NCI-H1092 (cell line): ENCODE measurements around the gene COL27A1.
"Not testable (repeated sequence)": the region's sequence is repeated elsewhere in the genome, so short reads cannot be mapped to it uniquely, and the experiment has no call there.

ENCODE experiments used
- DNase-seq: peaks from one replicate; lab custom pipeline; 2025; lab: John Stamatoyannopoulos, UW

The COL27A1 gene

DNA sequence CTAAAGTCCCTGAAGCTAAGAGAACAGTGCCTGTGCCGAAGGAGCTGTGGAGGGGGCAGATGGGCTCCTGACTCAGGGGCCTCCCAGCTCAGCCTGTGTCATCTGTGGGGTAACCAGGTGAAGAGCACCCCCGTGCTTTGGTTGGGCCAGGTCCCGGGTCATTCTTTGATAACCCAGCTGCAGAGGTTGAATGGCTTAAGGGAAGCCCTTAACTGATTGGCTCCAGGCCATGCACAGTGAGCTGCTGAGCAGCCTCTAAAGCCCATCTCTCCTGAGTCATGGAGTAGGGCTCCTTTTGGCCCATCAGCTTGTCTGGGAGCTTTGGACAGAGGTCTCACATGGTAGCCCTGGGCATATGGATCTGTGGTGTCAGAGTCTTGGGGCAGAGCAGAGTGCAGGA is 28.7 kb downstream of the COL27A1 start:
- no peak for DNase-seq

DNA sequence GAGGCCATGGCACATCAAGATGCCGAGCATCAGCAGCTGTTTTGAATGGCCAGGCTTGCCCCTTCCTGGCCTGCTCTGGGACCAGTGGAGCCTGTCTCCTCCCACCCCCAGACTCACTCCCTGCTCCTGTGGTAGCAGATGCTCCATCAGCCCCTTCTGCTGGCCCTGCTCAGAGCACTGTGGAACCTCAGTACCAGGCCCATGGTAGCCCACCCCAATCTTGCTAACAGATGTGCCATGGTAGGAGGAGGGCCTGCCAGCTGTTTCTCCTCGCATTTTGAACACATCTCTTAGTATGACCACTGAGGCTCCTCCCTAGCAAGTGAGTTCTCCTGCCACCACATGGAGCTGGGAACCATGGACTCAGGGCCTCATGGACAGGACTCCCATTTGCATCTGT is 29.5 kb downstream of the COL27A1 start:
- DNase-seq, result no peak

DNA sequence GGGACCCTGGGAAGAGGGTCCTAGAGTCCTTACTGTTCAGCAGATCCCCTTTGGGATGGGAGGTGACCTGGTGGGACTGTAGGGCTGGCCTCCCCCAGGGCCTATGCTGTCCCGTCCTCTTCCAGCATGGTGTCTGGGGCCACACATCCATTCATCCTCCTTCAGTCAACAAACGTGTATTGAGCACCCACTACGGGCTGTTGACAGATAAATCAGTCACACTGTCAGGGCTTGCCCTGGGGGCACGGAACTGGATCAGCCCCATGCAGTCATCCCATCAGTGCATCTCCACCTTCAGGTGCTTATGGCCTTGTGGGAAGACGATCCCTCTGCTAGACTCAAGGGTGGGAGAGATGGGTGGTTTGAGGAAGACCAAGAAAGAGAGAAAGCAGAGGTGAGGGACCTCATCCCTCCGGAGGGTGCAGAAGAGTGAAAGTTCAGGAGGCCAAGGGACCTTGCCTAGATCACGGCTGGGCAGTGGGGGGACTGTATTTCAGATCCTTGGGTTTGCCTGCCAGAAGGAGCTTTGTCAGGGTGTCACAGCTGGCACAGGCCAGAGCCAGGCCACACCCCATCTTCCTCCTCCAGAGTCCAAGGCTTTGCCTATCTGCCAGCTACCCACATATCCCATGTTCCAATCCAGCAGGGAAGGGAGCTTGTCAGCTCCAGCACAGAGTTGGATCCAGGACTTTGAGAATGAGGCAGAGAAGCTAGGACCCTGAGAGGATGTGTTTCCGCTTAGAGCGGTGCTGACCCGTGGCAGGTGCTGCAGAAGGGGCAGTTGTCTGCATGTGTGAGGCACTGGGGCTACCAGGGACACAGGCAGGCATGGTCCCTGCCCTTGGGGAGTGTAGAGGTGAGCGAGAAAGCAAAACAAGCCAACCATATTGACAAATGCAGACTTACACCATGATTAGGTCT is 30.5 kb downstream of the COL27A1 start:
- DNase-seq, result no peak

DNA sequence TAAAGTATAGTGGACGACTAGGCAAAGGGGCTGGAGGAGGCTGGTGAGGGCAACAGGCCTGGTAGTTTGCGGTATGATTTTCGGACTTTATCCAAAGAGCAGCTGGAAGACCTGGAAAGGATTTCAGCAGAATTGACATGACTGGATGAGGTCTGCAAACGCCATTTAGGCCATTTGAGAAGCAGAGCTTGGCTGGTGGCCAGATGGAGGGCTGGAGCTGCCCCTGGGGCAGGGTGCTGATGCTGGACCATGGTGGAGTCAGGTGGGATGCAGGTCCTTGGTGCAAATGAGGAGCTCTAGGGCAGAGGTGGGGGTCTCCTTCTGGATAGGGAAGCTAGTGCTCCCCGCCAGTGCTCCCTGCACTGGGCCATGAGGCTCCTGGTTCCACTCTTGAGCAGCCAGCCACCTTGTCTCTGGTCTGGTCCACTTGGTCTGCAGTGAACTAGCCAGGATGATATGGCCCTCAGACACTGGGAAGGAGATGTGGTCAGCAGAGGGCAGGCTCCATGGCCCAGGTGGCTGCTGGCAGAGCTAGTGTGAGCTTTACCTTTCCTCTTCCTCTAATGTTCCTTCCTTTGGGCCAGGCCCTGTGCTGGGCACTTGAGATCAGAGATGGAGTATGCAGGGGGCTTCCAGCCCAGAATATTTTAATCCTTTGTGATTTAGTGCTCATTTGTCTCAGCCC is 31.4 kb downstream of the COL27A1 start:
- DNase-seq, result no peak

DNA sequence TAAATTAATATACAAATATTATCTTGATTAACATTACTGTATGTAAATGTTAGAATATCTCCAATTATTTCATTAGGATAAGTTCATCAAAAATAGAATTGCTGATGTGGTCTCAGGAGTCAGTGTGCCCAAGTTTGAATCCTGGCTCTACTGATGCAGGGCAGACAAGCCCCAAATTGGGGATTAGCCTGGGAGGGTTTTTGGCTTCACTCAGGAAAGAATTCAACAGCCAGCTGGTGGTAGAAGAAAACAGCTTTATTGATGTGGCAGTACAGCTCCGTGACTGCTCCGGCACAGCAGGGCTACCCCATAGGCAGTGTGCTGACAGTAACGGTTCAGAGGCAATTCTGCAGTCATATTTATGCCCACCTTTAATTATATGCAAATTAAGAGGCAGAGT is 32.5 kb downstream of the COL27A1 start:
- no peak for DNase-seq

DNA sequence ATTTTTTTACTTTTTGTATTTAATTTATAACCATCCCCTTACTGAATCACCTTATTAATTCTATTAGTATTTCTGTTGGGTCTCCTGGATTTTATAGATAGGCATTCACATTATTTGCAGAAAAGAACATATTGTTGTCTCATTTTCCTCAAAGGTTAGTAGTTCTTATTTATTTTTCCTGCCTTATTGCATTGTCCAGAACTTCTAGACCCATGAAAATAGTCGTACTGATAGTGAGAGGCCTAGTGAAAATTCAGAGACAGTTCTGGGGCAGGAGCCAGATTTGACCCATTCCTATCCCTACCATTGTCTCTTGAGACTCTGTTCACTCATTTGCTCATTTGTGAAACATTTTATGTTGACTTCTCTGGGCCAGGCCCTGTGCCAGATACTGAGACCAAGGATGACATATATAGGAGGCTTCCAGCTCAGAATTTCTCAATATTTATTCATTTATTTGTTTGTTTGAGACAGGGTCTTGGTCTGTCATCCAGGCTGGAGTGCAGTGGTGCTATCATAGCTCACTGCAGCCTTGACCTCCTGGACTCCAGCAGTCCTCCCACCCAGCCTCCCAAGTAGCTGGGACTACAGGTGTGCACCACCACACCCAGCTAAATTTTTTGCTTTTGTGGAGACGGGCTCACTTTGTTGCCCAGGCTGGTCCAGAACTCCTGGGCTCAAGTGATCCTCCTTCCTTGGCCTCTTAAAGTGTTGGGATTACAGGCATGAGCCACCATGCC is 34.7 kb downstream of the COL27A1 start:
- no peak for DNase-seq

DNA sequence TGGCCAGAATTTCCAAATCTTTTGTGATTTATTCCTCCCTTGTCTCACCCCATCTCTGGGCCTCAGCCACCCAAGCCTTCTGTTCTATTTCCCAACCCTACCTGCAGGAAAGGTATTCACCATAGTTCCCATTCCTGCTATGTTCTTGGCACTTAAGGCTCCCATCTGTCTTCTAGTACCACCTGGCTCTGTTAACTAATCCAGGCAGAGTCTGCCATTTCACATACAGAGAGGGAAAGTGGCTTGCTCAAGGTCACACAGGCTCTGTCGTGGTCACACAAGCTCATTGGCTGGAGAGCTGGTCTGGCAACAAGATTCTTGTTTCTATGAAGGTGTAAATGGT is 35.2 kb downstream of the COL27A1 start:
- DNase-seq, result no peak

DNA sequence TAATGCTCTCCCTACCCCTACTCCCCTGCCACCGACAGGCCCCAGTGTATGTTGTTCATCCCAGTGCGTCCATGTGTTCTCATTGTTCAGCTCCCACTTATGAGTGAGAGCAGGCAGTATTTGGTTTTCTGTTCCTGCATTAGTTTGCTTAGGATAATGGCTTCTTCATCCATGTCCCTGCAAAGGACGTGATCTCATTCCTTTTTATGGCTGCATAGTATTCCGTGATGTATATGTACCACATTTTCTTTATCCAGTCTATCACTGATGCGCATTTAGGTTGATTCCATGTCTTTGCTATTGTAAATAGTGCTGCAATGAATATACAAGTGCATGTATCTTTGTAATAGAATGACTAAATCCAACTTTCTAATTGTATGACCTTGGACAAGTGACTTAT is 36.1 kb downstream of the COL27A1 start:
- not testable (repeated sequence) for DNase-seq

DNA sequence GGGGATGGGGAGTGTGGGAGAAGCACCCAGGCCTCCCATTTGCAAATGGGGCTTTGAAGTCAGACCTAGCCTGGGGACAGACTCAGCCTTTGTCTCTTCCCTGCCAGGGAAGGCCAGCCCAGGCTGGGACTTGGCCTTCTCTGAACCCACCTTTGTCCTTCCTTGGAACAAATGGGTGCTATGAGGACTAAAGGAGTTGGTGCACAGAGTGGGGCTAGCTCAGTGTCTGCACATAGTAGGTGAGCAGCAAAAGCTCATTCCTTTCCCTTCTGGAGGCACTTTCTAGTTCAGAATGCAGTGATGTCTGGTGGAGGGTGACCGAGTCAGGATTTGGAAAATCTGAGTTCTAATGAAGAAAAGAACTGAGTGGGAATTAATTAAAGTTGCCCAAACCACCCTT is 37.2 kb downstream of the COL27A1 start:
- no peak for DNase-seq

DNA sequence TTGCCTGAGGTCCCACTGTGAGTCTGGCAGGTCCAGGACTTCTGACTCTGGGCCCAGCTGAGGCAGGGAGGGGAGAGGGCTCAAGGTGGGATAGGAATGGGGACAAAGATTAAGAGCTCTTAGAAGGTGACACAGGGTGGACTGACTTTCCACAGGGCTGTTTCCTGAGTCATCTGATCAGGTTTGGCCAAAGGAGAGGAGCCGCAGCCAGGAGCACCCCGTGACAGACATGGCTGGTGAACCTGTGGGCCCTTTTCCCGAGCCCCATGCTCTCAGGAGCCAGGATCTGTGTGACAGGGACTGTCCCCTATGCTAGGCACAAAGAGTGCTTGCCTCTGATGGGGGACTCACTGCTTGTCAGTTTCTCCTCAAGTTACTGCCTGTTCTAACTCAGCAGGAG is 37.8 kb downstream of the COL27A1 start:
- DNase-seq, result no peak

DNA sequence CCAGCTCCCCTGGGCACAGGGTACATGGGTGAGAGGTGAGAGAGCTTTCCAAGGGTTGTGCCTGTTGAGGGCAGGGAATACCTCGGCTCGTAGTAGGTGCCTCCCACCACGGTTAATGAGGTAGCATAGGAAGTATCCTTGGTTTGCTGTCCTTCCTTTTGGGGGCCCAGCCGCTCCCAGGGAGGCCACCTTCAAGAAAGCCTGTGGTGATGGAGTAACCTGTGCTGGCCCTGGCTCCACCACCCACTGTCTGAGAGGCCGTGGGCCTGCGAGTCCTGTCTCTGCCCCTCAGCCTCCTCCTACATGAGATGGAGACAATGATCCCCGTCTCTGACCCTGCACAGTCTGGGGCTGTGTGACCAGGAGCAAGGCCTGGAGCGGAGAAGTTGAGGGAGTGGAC is 40.8 kb downstream of the COL27A1 start:
- DNase-seq, result no peak

DNA sequence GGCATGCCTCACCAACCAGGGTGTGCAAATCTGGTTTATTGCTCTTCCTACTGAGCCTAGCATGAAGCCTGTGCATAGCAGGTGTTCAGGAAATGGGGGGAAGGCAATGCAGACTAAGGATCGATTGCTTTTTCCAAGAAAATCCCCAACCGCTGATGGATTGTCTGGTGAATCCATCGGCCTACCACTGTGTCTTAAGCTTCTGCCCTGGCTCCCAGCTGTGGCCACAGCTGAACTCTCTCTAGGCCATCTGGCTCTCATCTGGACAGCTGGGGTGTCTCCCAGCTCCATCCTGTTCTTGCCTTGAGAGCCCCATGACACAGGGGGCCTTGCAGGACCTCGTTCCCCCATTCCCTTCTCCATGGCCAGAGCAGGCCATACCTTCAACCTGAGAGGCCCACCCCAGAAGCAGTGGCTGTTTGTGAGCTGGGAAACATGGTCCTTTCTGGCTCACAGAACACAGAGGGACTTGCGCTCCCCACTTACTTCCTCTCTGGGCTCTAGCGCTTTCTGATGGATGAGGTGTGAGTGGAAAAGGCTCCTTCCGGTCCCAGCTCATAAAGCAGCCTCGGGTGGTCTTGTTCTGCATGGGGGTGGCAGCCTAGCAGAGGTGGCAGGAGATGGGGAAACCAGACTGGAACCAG is 41.8 kb downstream of the COL27A1 start:
- DNase-seq, result no peak

DNA sequence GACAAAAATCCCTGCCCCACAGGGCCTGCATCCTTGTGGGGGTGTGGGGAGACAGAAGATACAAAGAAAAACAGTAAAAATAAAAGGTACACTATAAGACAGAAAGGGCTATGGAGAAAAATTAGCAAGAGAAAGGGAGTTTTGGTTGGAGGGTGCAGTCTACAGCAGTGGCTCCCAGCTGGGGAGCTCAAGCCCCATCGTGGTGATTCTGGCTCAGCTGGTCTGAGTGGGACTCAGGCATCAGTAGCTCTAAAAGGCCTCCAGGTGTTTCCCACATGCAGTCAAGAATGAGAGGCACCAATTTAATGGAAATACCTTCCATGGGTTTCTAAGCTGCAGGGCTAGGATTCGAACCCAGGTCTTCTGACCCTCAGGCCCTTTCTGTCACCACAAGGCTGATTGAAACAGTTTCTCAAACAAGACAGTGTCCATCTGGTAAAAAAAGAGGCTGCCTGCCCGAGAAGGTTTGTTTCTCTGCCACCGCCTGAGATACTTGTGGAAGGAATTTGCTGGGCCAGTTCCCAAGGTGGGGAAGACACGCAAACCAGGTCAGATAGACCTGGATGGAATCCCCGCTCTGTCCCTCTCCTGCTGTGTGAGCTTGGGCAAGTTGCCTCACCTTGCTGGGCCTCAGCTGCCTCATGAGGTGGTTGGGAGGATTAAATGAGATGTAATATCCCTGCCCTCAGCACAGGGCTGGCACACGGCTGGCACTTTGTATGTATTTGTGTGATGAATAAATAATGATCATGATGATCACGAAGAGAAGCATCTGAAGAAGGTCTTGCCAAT is 43.1 kb downstream of the COL27A1 start:
- no peak for DNase-seq

DNA sequence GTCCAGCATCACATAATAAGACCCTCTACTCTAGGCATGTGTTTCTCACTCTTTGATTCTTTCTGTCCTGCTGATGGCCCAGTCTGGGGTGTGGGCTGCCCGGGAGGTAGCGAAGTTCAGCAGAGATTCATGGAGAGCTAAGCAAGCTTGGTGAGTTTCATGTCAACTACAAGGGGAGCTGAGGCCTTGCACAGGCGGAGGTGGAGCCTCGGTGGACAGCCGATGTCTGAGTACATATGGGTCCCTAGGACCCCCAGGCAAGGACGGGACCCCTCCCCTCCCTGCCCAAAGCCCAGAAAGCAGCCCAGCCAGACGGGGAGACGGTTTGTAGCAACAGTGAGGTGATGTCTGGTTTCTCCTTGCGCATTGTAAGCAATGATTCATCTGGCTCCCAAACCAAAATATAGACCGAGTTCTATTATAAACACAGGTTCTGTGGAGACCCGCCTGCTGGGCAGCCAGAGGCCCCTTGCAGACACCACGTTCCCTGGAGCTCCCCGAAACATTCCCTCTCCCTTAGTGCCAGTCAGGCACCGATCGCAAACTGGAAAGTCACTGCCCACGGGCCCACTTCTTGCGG is 45.5 kb downstream of the COL27A1 start:
- DNase-seq, result no peak

DNA sequence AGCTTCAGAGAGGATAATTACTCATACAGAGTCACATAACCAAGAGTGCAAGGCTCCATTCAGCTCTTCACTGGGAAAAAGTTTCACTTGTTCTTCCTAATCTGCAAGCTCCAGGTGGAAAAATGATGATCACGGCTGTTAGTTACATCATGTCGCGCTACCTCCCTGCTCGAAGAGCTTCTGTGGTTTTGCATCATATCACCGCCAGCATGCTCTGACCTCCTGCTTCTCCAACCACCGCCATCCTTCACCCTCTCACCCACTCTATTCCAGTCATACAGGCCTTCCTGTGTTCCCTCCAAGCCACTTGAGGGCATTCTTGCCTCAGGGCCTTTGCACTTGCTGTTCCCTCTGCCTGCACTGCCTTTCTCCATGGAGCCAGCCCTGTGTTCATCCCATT is 47.1 kb downstream of the COL27A1 start:
- DNase-seq, result no peak

DNA sequence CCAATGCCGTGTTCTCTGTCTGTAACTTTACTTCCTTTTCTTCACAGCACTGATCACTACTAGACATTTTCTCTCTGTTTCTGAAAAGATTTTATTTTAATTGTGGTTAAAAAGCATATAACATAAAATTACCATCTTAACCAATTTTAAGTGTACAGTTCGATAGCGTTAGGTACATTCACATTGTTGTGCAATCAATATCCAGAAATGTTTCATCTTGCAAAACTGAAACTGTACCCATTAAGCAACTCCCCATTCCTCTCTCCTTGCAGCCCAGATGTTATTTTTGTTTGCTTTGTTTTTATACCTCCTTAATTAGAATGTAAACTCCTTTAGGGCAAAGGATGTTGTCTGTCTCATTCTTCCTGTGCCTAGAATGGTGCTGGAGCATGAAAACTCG is 47.5 kb downstream of the COL27A1 start:
- no peak for DNase-seq

DNA sequence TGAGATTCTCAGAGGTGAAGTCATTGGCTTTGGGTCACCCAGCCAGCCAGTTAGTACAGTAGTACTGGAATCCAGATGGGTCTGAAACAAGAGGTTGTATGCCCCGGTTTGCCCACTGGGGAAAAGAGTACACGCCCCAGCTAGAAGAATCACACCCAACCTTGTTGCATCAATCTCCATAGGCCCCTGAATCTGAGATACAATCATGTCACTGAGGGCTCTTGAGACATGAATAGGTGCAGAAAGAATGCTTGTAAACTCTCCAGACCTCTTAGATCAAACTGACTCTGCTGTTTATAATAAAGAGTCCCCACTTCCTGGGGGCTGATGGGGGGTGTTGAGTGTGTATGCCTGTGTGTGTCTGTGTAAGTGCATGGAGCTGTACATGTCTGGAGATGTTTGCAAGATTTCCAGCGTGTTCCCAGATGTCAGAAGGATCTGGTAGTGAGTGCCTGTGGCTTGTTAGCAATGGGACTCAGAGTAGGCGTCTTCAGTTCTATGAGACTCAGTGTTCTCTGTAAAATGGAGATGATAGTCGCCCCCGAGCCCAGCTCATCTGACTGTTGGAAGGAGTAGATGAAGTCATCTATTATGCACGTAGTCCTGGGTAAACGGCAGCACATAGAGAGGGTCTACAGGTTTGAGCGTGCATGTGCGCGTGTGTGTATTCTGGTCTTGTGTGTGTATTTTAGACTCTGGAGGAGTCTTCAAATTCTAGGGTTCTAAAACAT is 48.2 kb downstream of the COL27A1 start:
- no peak for DNase-seq

DNA sequence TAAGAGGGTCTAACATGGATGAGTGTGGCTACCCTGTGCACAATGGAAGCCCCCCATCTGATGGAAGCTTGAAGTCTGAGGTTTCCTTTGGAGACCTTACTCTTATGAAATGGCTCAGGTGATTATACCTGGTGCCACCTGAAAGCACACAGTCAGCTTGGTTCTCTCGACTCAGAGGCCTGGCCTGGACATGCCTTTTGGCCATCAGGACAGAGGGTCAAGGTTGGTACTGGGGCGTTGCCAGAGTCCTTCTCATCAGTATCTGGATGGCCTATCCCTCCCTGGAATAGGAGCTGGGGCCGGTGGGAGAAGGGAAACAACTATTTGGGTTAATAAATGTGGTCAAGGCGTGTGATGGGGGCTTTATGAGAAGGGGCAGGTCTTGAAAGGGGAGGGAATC is 48.9 kb downstream of the COL27A1 start:
- no peak for DNase-seq

DNA sequence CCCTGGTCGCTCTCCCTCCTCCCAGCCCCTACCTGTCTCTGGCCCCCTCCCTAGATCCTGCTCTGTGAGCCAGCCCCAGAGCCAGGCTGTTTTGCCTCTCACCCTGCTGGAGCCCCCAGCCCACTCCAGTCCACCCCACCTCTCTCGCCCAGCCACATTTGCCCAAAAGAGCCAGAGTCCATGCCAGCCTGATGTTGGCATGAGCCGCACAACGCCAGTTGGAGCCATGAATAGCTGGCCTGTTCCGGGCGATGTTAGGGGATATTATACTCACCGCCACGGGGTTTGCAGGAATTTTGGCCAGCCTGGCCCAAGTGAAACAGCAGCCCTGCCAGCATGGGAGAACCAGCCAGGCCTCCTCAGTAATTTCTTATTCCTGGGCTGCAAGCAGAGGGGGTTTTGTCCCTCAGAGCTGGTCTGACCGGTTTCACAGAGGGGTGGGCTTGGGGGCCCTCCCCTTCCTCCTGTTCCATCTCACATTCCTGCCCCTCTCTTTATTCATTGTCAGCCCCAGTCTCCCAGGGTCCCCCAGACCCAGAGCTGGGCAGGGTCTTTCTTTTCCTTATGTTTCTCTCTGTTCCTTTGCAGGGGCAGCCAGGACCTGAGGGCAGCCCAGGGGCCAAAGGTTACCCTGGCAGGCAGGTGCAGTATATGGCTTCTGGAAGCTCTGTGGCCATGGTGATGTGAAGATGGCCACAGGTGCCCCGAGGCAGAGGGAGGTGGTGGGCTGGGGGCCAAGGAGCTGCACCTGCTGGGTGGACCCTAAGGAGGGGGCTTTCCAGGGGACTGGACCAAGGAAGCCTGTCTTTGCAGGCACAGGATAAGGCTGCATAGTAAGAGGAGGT is 50.1 kb downstream of the COL27A1 start:
- DNase-seq, result no peak
